GM18861 (cell line): ENCODE measurements around the gene BEST1.
"Not testable (repeated sequence)": the region's sequence is repeated elsewhere in the genome, so short reads cannot be mapped to it uniquely, and the experiment has no call there.

Source experiments
- ATAC-seq: cut with Tn5 transposase; IDR thresholded peaks from one replicate; pipeline ENCODE4 v1.9.1; 2021; ENCODE audit not compliant: unreplicated experiment

BEST1 gene

GRCh38 chr11:61963282-61964057, 13.3 kb downstream of the BEST1 start:
- no peak for ATAC-seq

- ATAC-seq: no peak
These were observed 14.0 kb downstream of the BEST1 start for GRCh38 chr11:61964058-61964665.

GRCh38 chr11:61964666-61965271, 14.6 kb downstream of the BEST1 start:
- ATAC-seq: not testable (repeated sequence)

- ATAC-seq: no peak
These were observed 16.6 kb downstream of the BEST1 start for GRCh38 chr11:61966734-61967115.

- peak; percentile 40 for ATAC-seq
These were observed 17.2 kb downstream of the BEST1 start, which contains the start of gene FTH1 for GRCh38 chr11:61967116-61967923. TSS of gene FTH1 (minus strand) at chr11:61967634. CDS start at chr11:61967425, 209 bp downstream.

- no peak for ATAC-seq
These were observed 18.0 kb downstream of the BEST1 start for GRCh38 chr11:61967924-61968757.

GRCh38 chr11:61968758-61969390, 18.7 kb downstream of the BEST1 start:
- no peak for ATAC-seq

- no peak for ATAC-seq
These were observed 19.2 kb downstream of the BEST1 start for GRCh38 chr11:61969391-61969758.

- no peak for ATAC-seq
These were observed 19.9 kb downstream of the BEST1 start for GRCh38 chr11:61969838-61970662.

- no peak for ATAC-seq
These were observed 21.3 kb downstream of the BEST1 start for GRCh38 chr11:61971248-61972111.

- ATAC-seq: no peak
These were observed 22.0 kb downstream of the BEST1 start for GRCh38 chr11:61972112-61972671.

GRCh38 chr11:61972672-61973475, 22.7 kb downstream of the BEST1 start:
- ATAC-seq: no peak

GRCh38 chr11:61973476-61974162, 23.5 kb downstream of the BEST1 start:
- no peak for ATAC-seq

- ATAC-seq: no peak
These were observed 24.8 kb downstream of the BEST1 start for GRCh38 chr11:61974766-61975631.

- no peak for ATAC-seq
These were observed 25.7 kb downstream of the BEST1 start for GRCh38 chr11:61975638-61976419.
